K562 (cell line): ENCODE results near the gene INHBE. TPM values are rescaled to one million over a fixed set of nuclear protein-coding genes. Genes with fewer than 3 reads are reported as not detected.

Experiments used
- ATAC-seq: fragments of 200-7000 bp; cut with Tn5 transposase; 3 replicates; pipeline ENCODE4 v1.9.1; 2020; ENCODE audit warnings: moderate library complexity
- BruUV-seq: library from RNA; stranded (reverse); fragments of 400-500 nt; replicated peaks from 2 replicates; lab custom pipeline; 2021; lab: Mats Ljungman, UMichigan
- CTCF ChIA-PET: fragments of 300-600 bp; formaldehyde crosslinking; extraction: SDS; loops from one replicate; lab custom pipeline; 2021; ENCODE audit warnings: low intra/inter-chr PET ratio; lab: Yijun Ruan, JAX
- POLR2A ChIA-PET: fragments of 300-600, 350-650 bp; sonication (Branson Sonifier 250); formaldehyde crosslinking; extraction: SDS; loops from one replicate; lab custom pipeline; 2021; ENCODE audit warnings: antibody characterized with exemption, inconsistent platforms; lab: Yijun Ruan, JAX
- DNase-seq, 4 experiments: peaks; one replicate each; pipeline versions ENCODE4 v3.0.0 to v3.0.0-alpha.2; 2011 to 2018; ENCODE audit warnings: low spot score in 3 of 4, mixed read lengths in 3 of 4; ENCODE audit errors: extremely low read depth in 1 of 4
- FAIRE-seq: peaks from 2 replicates; lab custom pipeline; 2011; peaks lifted over from hg19 to GRCh38; lab: Jason Lieb, UNC
- H2AFZ ChIP-seq: 2 replicates; pipeline ENCODE4 v1.6.0; 2011; ENCODE audit warnings: low read depth, low read length, control low read depth, inconsistent platforms
- H3K27ac ChIP-seq: fragments of 200-600 bp; 3 replicates; pipeline ENCODE4 v1.8.0; 2011; ENCODE audit warnings: low read depth, mild to moderate bottlenecking, control low read depth, inconsistent platforms, low read length, moderate library complexity, mixed read lengths; ENCODE audit errors: extremely low read depth
- H3K27me3 ChIP-seq, 2 experiments: fragments of 300-600 bp in 1 of 2; 2 replicates in 1 of 2; 3 replicates in 1 of 2; pipeline versions ENCODE4 v1.6.0 to v1.8.0; 2011; ENCODE audit warnings: inconsistent platforms in 2 of 2, low read length in 2 of 2, mild to moderate bottlenecking in 1 of 2, mixed read lengths in 1 of 2, moderate library complexity in 1 of 2; ENCODE audit not compliant: control insufficient read depth in 2 of 2, insufficient read depth in 2 of 2
- H3K36me3 ChIP-seq: fragments of 300-600 bp; 3 replicates; pipeline ENCODE4 v1.8.0; 2011; ENCODE audit warnings: mild to moderate bottlenecking, low read length, inconsistent platforms; ENCODE audit not compliant: control insufficient read depth, insufficient read depth
- H3K4me1 ChIP-seq, 2 experiments: fragments of 200-600 bp in 1 of 2; replicated peaks in 1 of 2; 2 replicates in 1 of 2; 3 replicates in 1 of 2; pipeline versions ENCODE4 v1.5.1 to v1.8.0; 2011; ENCODE audit warnings: inconsistent platforms in 2 of 2, low read length in 2 of 2, mild to moderate bottlenecking in 1 of 2, mixed read lengths in 1 of 2, moderate library complexity in 1 of 2; ENCODE audit not compliant: control insufficient read depth in 2 of 2, insufficient read depth in 2 of 2
- H3K4me2 ChIP-seq: 2 replicates; pipeline ENCODE4 v1.6.1; 2011; ENCODE audit warnings: low read length, control low read depth, inconsistent platforms, mixed read lengths; ENCODE audit not compliant: insufficient read depth
- H3K4me3 ChIP-seq: fragments of 200-600 bp; sonication (generic), shearing (Covaris generic); 2 replicates; pipeline ENCODE4 v1.5.1; 2016; ENCODE audit warnings: control low read depth, inconsistent platforms
- H3K79me2 ChIP-seq: fragments of 200-600 bp; 3 replicates; pipeline ENCODE4 v1.8.0; 2011; ENCODE audit warnings: low read length, inconsistent platforms; ENCODE audit not compliant: control insufficient read depth, insufficient read depth
- H3K9ac ChIP-seq, 2 experiments: 2 replicates each; pipeline versions ENCODE4 v1.6.0 to v1.6.1; 2011; ENCODE audit warnings: low read depth in 2 of 2, low read length in 2 of 2, control low read depth in 1 of 2, inconsistent platforms in 1 of 2, mild to moderate bottlenecking in 1 of 2, mixed read lengths in 1 of 2; ENCODE audit not compliant: insufficient read depth in 1 of 2
- H3K9me1 ChIP-seq: one replicate; pipeline ENCODE4 v1.6.0; 2011; ENCODE audit warnings: inconsistent platforms, mild to moderate bottlenecking, low read length, moderate library complexity; ENCODE audit not compliant: control insufficient read depth, insufficient read depth
- H3K9me3 ChIP-seq: replicated peaks from 2 replicates; pipeline ENCODE4 v1.5.1; 2011; ENCODE audit warnings: low read depth, low read length, inconsistent platforms; ENCODE audit not compliant: control insufficient read depth, insufficient read depth
- H4K20me1 ChIP-seq: replicated peaks from 2 replicates; pipeline ENCODE4 v1.6.1; 2011; ENCODE audit warnings: low read length, inconsistent platforms, mixed read lengths; ENCODE audit not compliant: control insufficient read depth, insufficient read depth
- ARID1B ChIP-seq: fragments of 450-650 bp; IDR thresholded peaks from 2 replicates; pipeline ENCODE4 v1.6.1; 2016; ENCODE audit warnings: antibody characterized with exemption, mild to moderate bottlenecking, inconsistent platforms
- FOXA1 ChIP-seq: fragments of 450-650 bp; IDR thresholded peaks from 2 replicates; pipeline ENCODE4 v1.6.1; 2016; ENCODE audit warnings: mild to moderate bottlenecking, borderline replicate concordance
- HDAC1 ChIP-seq, 2 experiments: fragments of 450-650 bp; IDR thresholded peaks; 2 replicates each; pipeline ENCODE4 v1.6.1; 2016 to 2017; ENCODE audit warnings: inconsistent platforms in 1 of 2, mild to moderate bottlenecking in 1 of 2, moderate library complexity in 1 of 2
- PML ChIP-seq: IDR thresholded peaks from 2 replicates; pipeline ENCODE4 v1.6.1; 2012; ENCODE audit warnings: low read length, inconsistent platforms
- SMAD1 ChIP-seq: fragments of 150-350 bp; IDR thresholded peaks from 2 replicates; pipeline ENCODE4 v1.6.1; 2014; ENCODE audit warnings: low read length, low read depth; ENCODE audit not compliant: partially characterized antibody
- ZNF23 ChIP-seq: fragments of 250-450 bp; sonication (Bioruptor Pico); IDR thresholded peaks from 2 replicates; pipeline ENCODE4 v1.4.0; 2020; ENCODE audit warnings: mild to moderate bottlenecking
- WGBS: fragments of 100-300 bp; shearing (Covaris generic); methylation state at CpG from one replicate; pipeline ENCODE4 v1.1.6; 2016; ENCODE audit warnings: low coverage, mixed read lengths; ENCODE audit not compliant: insufficient coverage; ENCODE audit errors: missing lambda C conversion rate; 5-methylcytosine and 5-hydroxymethylcytosine counted together
- in situ Hi-C: fragments of 300-500 bp; cut with MboI; formaldehyde crosslinking; loops from 4 replicates; pipeline ENCODE4 v1.15.0; 2018; ENCODE audit warnings: inconsistent platforms, mixed read lengths
- intact Hi-C: fragments of 100-400 bp; cut with micrococcal nuclease; formaldehyde crosslinking; loops from 2 replicates; pipeline ENCODE4 v1.14.2; 2022
- polyA plus RNA-seq, 8 experiments: library from polyadenylated mRNA; depleted of rRNA in 4 of 8; stranded (reverse) in 5 of 8; unstranded in 3 of 8; fragments of >200 nt; fragmentation: Nextera tagmentation in 2 of 8; fragmentation: Illumina TruSeq in 1 of 8; extraction: Ambion mirVana in 2 of 8; extraction: Trizol in 1 of 8; gene quantifications; 2 replicates each; pipeline versions ENCODE4 v1.2.1 to v1.2.3, GENCODE V29; 2011 to 2014; ENCODE audit warnings: inconsistent platforms in 1 of 8, missing spikeins in 1 of 8
- total RNA-seq, 7 experiments: library from RNA; depleted of rRNA in 6 of 7; stranded (reverse); fragments of >200 nt in 6 of 7; fragmentation: Illumina TruSeq in 2 of 7; extraction: Trizol in 2 of 7; gene quantifications; 2 replicates each; pipeline versions ENCODE4 v1.2.1 to v1.2.3, GENCODE V29; 2011 to 2021; ENCODE audit warnings: low replicate concordance in 1 of 7
- TF ChIP-seq, protein P1 (sequence below): sonication (generic); formaldehyde crosslinking; IDR thresholded peaks from 2 replicates; pipeline ENCODE4 v1.8.0; 2022; ENCODE audit warnings: mild to moderate bottlenecking, missing genetic modification reagents

INHBE gene
- total and polyA plus RNA-seq, 9 of the 15 experiments (the other 6 are each of a cell fraction or from before 2014, with no cell fraction given) = 0.94 to 9.9 (median 7.3) TPM

DNA sequence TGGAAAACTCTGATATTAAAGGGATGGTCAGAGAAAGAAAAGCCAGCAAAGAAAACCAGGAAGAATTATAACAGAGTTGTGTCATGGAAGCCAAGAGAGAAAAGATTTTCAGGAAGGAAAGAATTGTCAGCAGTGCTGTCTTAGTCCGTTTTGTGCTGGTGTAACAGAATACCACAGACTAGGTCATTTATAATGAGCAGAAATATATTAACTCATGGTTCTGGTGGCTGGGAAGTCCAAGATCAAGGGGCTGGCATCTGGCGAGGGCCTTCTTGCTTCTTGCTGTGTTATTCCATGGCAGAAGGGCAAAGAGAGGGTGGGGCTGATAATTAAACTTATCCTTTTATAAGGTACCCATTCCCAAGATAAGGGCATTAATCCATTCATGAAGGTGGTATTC lies 6.4 kb upstream of the INHBE start:
- H3K4me1 ChIP-seq = peaks cover 9 to 14% of the 10 kb centered on the region in 2 experiments
- no peak overlapping the region for H3K4me2 ChIP-seq
- CTCF ChIA-PET = no interaction called here
- ATAC-seq = no peak
- 51% methylated on average over 2 of the region's 2 CpGs for WGBS
- no peak for FAIRE-seq
- H2AFZ ChIP-seq = no peak overlapping the region
- no peaks in the 10 kb centered on the region for H3K27me3 ChIP-seq
- POLR2A ChIA-PET = interaction anchor here (0.6 kb wide), 1 partner anchor 69 kb away, joined by 3 read pairs; no protein-coding TSS in a partner anchor
- in situ Hi-C loops (no loop called here), intact Hi-C loops (no loop called here)
- H3K9me1 ChIP-seq = no peaks in the 10 kb centered on the region
- BruUV-seq = no TSS peak
- no peak overlapping the region for H3K4me3 ChIP-seq
- H3K9me3 ChIP-seq = no peaks in the 10 kb centered on the region
- H3K9ac ChIP-seq = no peak overlapping the region
- no peak overlapping the region for H3K27ac ChIP-seq
- no peaks in the 10 kb centered on the region for H4K20me1 ChIP-seq
- H3K79me2 ChIP-seq = no peaks in the 10 kb centered on the region
- no peak for DNase-seq
- no peaks in the 10 kb centered on the region for H3K36me3 ChIP-seq
- TF ChIP-seq, protein P1, sequence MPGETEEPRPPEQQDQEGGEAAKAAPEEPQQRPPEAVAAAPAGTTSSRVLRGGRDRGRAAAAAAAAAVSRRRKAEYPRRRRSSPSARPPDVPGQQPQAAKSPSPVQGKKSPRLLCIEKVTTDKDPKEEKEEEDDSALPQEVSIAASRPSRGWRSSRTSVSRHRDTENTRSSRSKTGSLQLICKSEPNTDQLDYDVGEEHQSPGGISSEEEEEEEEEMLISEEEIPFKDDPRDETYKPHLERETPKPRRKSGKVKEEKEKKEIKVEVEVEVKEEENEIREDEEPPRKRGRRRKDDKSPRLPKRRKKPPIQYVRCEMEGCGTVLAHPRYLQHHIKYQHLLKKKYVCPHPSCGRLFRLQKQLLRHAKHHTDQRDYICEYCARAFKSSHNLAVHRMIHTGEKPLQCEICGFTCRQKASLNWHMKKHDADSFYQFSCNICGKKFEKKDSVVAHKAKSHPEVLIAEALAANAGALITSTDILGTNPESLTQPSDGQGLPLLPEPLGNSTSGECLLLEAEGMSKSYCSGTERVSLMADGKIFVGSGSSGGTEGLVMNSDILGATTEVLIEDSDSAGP (CRISPR knock-in tag) = no peak

DNA sequence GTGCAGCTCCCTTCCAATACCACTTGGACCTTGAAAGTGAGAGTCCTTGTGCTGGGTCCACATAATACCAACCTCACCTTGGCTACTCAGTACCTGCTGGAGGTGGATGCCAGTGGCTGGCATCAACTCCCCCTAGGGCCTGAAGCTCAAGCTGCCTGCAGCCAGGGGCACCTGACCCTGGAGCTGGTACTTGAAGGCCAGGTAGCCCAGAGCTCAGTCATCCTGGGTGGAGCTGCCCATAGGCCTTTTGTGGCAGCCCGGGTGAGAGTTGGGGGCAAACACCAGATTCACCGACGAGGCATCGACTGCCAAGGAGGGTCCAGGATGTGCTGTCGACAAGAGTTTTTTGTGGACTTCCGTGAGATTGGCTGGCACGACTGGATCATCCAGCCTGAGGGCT lies 5.7 kb upstream of the INHBE start:
- TF ChIP-seq SMAD1 = no peak
- TF ChIP-seq HDAC1 (IDR thresholded peaks at IDR 0.05) = no peak
- TF ChIP-seq FOXA1 = no peak
- no peak for TF ChIP-seq PML
- no peak for TF ChIP-seq ZNF23 (CRISPR knock-in tag)
- no peak for TF ChIP-seq ARID1B
- Histone ChIP-seq H4K20me1 (no peaks in the 10 kb centered on the region), H3K79me2 (no peaks in the 10 kb centered on the region), H3K9me1 (no peaks in the 10 kb centered on the region), H2AFZ (no peak overlapping the region), H3K27me3 (no peaks in the 10 kb centered on the region), H3K9ac (no peak overlapping the region; a peak in 1 of 4 replicates), H3K4me1 (peaks cover 10 to 19% of the 10 kb centered on the region in 2 experiments), H3K36me3 (no peaks in the 10 kb centered on the region), H3K4me2 (no peak overlapping the region), H3K27ac (no peak overlapping the region), H3K9me3 (no peaks in the 10 kb centered on the region), H3K4me3 (no peak overlapping the region)
- DNase-seq (no peak), FAIRE-seq (no peak), ATAC-seq (no peak)
- WGBS = 83% methylated on average over 7 of the region's 7 CpGs
- POLR2A ChIA-PET = interaction anchor here (0.9 kb wide), 1 partner anchor 11 kb away, joined by 4 read pairs; no protein-coding TSS in a partner anchor
- in situ Hi-C loops (no loop called here), intact Hi-C loops (no loop called here)
- BruUV-seq = no TSS peak
- CTCF ChIA-PET = no interaction called here
